GM12801 (cell line): ENCODE data around the gene VAV2.

Experiments
- TF ChIP-seq, protein P1 (sequence below): IDR thresholded peaks from one replicate; pipeline ENCODE4 v1.5.1; 2011; ENCODE audit warnings: control low read depth; ENCODE audit not compliant: insufficient read length; ENCODE audit errors: extremely low read depth

The VAV2 gene

DNA sequence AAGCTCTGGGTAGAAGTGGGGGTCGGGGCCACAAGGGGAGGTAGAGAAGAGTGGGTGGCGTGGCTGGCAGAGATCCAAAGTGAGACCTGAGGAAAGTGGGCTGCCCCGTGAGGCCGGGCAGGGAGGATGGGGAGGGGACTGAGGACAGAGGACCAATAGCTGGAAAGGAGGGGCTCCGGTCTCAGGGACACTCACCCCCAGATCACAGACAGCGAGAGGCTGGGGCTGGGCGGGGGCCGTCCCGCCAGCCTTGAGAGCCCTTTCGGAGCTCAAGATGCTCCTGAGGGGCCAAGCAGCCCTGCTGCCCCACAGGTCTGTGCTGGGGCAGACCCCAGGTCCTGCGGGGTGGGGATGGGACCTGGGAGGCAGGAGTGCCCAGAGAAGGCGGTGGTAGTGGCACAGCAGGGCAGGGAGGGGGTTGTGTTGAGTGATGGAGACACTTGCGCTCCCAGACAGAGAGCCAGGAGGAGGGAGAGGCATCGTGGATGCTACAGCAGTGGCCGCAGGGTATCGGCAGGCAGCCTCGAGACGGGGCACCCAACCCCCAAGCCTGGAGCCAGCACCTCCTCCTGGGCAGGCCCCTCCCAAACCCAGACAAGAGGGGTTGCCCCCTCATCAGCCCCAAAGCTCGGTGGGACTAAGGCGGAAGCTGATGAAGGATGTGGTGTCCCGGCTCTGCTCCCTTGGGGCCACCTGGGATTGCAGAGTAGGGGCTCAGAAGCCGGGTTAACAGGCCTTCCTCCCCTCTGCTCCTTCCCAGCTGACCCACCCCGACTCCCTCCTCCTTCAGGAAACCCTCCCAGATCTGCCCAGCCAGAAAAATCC is 257.3 kb downstream of the VAV2 start:
- TF ChIP-seq, protein P1, sequence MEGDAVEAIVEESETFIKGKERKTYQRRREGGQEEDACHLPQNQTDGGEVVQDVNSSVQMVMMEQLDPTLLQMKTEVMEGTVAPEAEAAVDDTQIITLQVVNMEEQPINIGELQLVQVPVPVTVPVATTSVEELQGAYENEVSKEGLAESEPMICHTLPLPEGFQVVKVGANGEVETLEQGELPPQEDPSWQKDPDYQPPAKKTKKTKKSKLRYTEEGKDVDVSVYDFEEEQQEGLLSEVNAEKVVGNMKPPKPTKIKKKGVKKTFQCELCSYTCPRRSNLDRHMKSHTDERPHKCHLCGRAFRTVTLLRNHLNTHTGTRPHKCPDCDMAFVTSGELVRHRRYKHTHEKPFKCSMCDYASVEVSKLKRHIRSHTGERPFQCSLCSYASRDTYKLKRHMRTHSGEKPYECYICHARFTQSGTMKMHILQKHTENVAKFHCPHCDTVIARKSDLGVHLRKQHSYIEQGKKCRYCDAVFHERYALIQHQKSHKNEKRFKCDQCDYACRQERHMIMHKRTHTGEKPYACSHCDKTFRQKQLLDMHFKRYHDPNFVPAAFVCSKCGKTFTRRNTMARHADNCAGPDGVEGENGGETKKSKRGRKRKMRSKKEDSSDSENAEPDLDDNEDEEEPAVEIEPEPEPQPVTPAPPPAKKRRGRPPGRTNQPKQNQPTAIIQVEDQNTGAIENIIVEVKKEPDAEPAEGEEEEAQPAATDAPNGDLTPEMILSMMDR: no peak

DNA sequence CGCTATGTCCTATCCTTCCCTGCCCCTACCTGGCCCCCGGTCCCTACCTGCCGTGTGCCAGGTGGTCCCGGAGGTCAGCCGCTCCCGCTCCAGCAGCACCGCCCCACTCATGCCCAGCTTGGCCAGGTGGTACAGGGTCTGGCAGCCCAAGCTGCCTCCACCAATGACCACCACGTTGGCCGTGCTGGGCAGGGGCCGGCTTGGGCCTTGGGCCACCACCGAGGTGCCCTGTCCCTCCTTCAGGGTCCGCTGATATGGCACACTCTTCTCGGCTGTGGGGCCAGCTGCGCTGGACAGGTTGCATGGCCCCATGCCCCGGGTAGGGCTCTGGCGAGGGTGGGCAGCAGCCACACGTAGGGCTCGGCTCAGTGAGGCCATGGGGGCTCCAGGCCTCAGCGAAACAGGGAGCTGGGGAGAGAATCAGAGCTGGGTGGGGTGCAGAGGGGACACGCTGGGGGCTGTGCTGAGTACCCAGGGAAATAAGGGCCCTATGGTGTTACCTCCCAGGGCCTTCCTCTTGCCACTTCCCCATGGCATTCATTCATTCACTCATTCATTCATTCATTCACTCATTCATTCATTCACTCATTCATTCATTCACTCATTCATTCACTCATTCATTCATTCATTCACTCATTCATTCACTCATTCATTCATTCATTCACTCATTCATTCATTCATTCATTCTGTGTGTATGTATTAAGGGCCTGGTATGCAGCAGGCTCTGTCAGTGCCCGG is 258.2 kb downstream of the VAV2 start:
- TF ChIP-seq, protein P1: no peak

DNA sequence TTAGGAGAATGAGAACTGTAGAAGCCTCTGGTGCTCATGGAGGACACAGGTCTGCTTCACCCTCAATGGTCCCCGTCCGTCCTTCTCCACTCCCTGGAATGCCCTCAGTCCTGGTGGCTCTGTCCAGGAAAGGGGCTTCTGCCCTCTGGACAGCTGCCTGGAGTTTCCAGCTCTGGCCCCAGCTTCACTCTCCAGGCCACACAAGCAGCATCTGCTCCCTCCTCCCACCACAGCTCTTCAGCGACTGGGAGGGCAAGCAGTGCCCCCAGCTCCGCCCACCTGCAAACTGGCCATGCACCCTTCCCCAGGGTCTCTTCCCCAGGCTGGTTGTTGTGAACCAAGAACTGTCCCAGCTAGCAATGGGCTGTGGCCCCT is 258.7 kb downstream of the VAV2 start:
- TF ChIP-seq, protein P1: no peak

DNA sequence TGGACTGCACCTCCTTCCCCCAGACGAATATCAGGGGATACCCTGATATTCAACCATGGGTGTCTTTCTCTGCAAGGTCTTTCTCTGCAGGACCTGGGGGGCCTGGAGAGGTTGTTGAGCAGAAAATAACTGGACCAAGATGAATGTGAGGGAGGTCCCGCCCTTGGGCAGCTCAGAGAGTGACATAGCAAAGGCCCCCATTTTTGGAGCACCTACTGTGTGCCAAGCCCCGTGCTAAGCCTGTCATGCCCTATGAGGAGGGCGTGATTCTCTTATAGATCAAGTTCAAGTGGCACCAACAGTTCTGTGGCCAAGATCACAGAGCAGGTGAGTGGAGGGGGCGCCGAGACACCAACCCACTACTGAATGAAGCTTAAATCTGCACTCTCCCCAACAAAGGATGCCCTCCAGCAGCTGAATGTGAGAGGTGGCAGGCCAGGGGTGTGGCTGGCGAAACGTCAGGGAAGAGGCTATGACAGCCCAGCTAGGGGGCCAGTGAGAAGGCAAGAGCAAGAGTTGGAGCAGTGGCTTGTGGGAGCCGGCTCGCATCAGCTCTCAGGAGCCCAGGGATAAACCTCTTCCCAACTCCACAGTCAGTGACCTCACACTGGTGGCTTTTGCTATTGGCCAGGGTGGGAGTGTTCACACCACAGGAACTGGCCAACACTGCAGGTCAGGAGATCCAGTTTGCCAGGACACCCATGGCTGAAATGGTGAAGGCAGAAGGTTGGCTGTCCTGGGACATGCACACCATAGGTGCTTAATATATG is 259.3 kb downstream of the VAV2 start:
- TF ChIP-seq, protein P1: no peak

DNA sequence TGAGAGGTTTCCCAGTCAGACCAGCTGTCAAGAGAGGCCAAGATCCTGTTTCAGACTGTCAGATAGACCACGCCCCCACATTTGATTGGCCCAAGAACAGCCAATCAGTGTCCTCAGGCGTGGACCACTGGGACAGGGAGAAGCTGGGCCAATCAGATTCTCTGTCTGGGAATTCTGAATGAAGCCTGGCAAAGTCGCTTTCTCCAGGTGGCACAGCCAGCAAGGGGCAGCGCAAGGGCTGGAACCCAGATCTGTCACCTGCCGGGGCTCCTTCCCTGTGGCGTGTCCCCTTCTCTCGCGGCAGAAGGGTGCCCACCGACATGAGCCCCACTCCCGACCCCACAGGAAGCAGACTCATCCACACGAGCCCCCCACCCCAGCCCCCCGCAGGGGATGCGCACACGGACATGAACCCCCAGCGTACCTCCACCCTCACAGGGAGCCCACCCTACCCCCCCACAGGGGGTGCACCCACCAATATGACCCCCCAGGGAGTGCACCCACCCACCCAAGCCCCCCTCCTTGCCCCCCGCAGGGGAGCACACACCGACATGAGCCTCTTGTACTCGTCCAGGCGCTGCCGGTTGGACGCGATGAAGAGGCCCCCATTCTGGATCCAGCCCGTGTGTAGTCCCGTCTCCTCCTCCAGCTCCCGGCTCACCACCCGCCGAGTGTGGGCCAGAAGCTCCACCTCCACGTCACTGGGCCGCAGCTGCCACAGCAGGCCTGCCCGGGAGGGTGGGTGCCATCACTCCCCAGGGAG is 260.1 kb downstream of the VAV2 start:
- TF ChIP-seq, protein P1: no peak

DNA sequence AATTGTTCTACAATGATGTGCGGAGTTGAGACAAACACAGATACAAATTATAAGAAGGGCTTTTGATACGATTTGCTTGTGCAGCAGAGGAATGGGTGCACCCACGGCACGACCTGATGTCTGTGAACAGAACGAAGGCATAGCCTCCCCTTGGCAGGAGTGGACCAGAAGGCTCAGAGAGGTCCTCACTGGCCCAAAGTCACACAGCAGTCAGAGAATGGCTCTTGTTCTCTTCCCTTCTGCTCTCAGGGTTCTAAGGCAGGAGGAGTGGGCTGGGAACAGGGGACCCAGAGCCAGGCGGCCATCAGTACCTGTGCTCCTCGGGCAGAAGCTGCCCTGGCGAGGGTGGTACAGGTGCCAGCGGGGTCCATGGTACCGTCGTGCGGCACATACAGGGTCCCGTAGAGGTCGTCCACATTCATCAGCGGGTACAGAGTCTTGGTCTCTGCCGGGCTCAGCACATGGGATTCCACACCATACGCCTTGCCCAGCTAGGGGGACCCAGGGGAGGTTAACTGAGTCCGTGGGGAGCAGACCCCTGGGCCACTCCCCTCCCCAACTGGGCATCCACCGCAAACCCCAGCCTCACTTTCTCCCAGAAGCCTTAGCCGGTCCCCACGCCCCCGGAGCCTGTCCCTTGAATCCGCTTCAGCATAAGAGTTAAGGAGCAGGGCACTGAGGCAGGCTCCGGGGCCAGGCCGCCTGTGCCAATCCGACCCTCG is 261.0 kb downstream of the VAV2 start:
- TF ChIP-seq, protein P1: no peak
